ENCODE data around the gene EDA2R. TPM values are rescaled to one million over a fixed set of nuclear protein-coding genes. Genes with fewer than 3 reads are reported as not detected.

Gene EDA2R
- total and polyA plus RNA-seq, 9 of the 15 experiments (the other 6 are each of a cell fraction or from before 2014, with no cell fraction given), result 0.03 to 0.08 (median 0.05) TPM; not detected in 5

- no peak overlapping the region for H2AFZ ChIP-seq (ENCODE audit: low read depth, low read length)
- WGBS (ENCODE audit: insufficient coverage, low coverage, missing lambda C conversion rate), result 0% methylated on average over 3 of the region's 3 CpGs
- H3K9me3 ChIP-seq (replicated peaks; ENCODE audit: control insufficient read depth, insufficient read depth, low read depth, low read length), result no peaks in the 10 kb centered on the region
- DNase-seq (ENCODE audit: extremely low read depth in 1 of 4, low spot score in 3 of 4) (no peak), ATAC-seq (no peak), FAIRE-seq (no peak)
- intact Hi-C loops (cut with micrococcal nuclease) (no loop called here), in situ Hi-C loops (cut with MboI) (no loop called here)
- no peaks in the 10 kb centered on the region for H3K79me2 ChIP-seq (ENCODE audit: control insufficient read depth, insufficient read depth, low read length)
- H3K4me1 ChIP-seq (replicated peaks in 1 of 2; ENCODE audit: control insufficient read depth in 2 of 2, insufficient read depth in 2 of 2, low read length in 2 of 2), result no peaks in the 10 kb centered on the region
- H3K4me3 ChIP-seq, result no peak overlapping the region
- no peaks in the 10 kb centered on the region for H4K20me1 ChIP-seq (replicated peaks; ENCODE audit: control insufficient read depth, insufficient read depth, low read length)
- no peak overlapping the region for H3K27ac ChIP-seq (ENCODE audit: extremely low read depth, low read depth, low read length)
- no peaks in the 10 kb centered on the region for H3K36me3 ChIP-seq (ENCODE audit: control insufficient read depth, insufficient read depth, low read length)
- ChIA-PET CTCF (ENCODE audit: low intra/inter-chr PET ratio) (no interaction called here), POLR2A (no interaction called here)
- H3K4me2 ChIP-seq (ENCODE audit: insufficient read depth, low read length), result no peak overlapping the region
- H3K9ac ChIP-seq (ENCODE audit: insufficient read depth in 1 of 2, low read depth in 2 of 2, low read length in 2 of 2), result no peak overlapping the region
- no peaks in the 10 kb centered on the region for H3K27me3 ChIP-seq (ENCODE audit: control insufficient read depth in 2 of 2, insufficient read depth in 2 of 2, low read length in 2 of 2)
- no peaks in the 10 kb centered on the region for H3K9me1 ChIP-seq (ENCODE audit: control insufficient read depth, insufficient read depth, low read length)
- no TSS peak for BruUV-seq (replicated peaks)
- no peak for TF ChIP-seq CC2D1A (IDR thresholded peaks at IDR 0.05)
- TF ChIP-seq ZNF347 (CRISPR knock-in tag; IDR thresholded peaks at IDR 0.05; ENCODE audit: low read depth), result no peak
- no peak for TF ChIP-seq DIDO1 (tag; IDR thresholded peaks at IDR 0.05; ENCODE audit: low read depth)
- no peak for TF ChIP-seq RFX1 (IDR thresholded peaks at IDR 0.05)
- no peak for TF ChIP-seq DLX4 (CRISPR knock-in tag; IDR thresholded peaks at IDR 0.05)
- TF ChIP-seq GTF2E2 (tag; IDR thresholded peaks at IDR 0.05), result no peak
- TF ChIP-seq SNIP1 (IDR thresholded peaks at IDR 0.05; ENCODE audit: low read depth), result no peak
Measured at GRCh38 chrX:66622209-66622608, 16.7 kb downstream of the EDA2R start.

GRCh38 chrX:66616944-66617343 is 21.9 kb downstream of the EDA2R start:
- H3K9me1 ChIP-seq (ENCODE audit: control insufficient read depth, insufficient read depth, low read length), result no peaks in the 10 kb centered on the region
- CTCF ChIA-PET (ENCODE audit: low intra/inter-chr PET ratio), result no interaction called here
- POLR2A ChIA-PET, result no interaction called here
- no peaks in the 10 kb centered on the region for H3K27me3 ChIP-seq (ENCODE audit: control insufficient read depth in 2 of 2, insufficient read depth in 2 of 2, low read length in 2 of 2)
- H2AFZ ChIP-seq (ENCODE audit: low read depth, low read length), result no peak overlapping the region
- no peaks in the 10 kb centered on the region for H3K36me3 ChIP-seq (ENCODE audit: control insufficient read depth, insufficient read depth, low read length)
- FAIRE-seq, result no peak
- H4K20me1 ChIP-seq (replicated peaks; ENCODE audit: control insufficient read depth, insufficient read depth, low read length), result no peaks in the 10 kb centered on the region
- H3K27ac ChIP-seq (ENCODE audit: extremely low read depth, low read depth, low read length), result no peak overlapping the region
- H3K9ac ChIP-seq (ENCODE audit: insufficient read depth in 1 of 2, low read depth in 2 of 2, low read length in 2 of 2), result no peak overlapping the region
- WGBS (ENCODE audit: insufficient coverage, low coverage, missing lambda C conversion rate), result 0% methylated on average over 2 of the region's 2 CpGs
- DNase-seq (ENCODE audit: extremely low read depth in 1 of 4, low spot score in 3 of 4), result no peak
- no peak overlapping the region for H3K4me3 ChIP-seq
- no peaks in the 10 kb centered on the region for H3K79me2 ChIP-seq (ENCODE audit: control insufficient read depth, insufficient read depth, low read length)
- no TSS peak for BruUV-seq (replicated peaks)
- no peaks in the 10 kb centered on the region for H3K4me1 ChIP-seq (replicated peaks in 1 of 2; ENCODE audit: control insufficient read depth in 2 of 2, insufficient read depth in 2 of 2, low read length in 2 of 2)
- no peak overlapping the region for H3K4me2 ChIP-seq (ENCODE audit: insufficient read depth, low read length)
- H3K9me3 ChIP-seq (replicated peaks; ENCODE audit: control insufficient read depth, insufficient read depth, low read depth, low read length), result no peaks in the 10 kb centered on the region
- intact Hi-C loops (cut with micrococcal nuclease) (no loop called here), in situ Hi-C loops (cut with MboI) (no loop called here)
- no peak for ATAC-seq
- TF ChIP-seq E2F4 (CRISPR knock-in tag; IDR thresholded peaks at IDR 0.05; ENCODE audit: low read depth), result no peak
- no peak for TF ChIP-seq RBM14 (IDR thresholded peaks at IDR 0.05; ENCODE audit: borderline replicate concordance, insufficient read depth, low read depth, low read length)
- no peak for TF ChIP-seq GTF2E2 (tag; IDR thresholded peaks at IDR 0.05)
- TF ChIP-seq NRF1 (conservative IDR thresholded peaks at IDR 0.05 in 1 of 2, IDR thresholded peaks at IDR 0.05 in 1 of 2), result no peak
- TF ChIP-seq TOE1 (IDR thresholded peaks at IDR 0.05; ENCODE audit: borderline replicate concordance), result no peak
- TF ChIP-seq TOE1 (CRISPR knock-in tag; IDR thresholded peaks at IDR 0.05; ENCODE audit: borderline replicate concordance, low read depth), result no peak
- no peak for TF ChIP-seq DMBX1 (CRISPR knock-in tag; IDR thresholded peaks at IDR 0.05; ENCODE audit: borderline replicate concordance)
- TF ChIP-seq TEAD1 (CRISPR knock-in tag; IDR thresholded peaks at IDR 0.05), result no peak
- TF ChIP-seq ZNF445 (CRISPR knock-in tag; IDR thresholded peaks at IDR 0.05; ENCODE audit: low read depth), result no peak
- TF ChIP-seq CC2D1A (IDR thresholded peaks at IDR 0.05), result no peak
- no peak for TF ChIP-seq EP400 (IDR thresholded peaks at IDR 0.05)
- TF ChIP-seq RHOXF2B (CRISPR knock-in tag; conservative IDR thresholded peaks at IDR 0.05), result no peak
- no peak for TF ChIP-seq ZNF766 (CRISPR knock-in tag; conservative IDR thresholded peaks at IDR 0.05)
